Posterior cingulate gyrus (tissue), 11 donors: ENCODE data around the gene RASGRP3.
"Not testable (repeated sequence)": the region's sequence is repeated elsewhere in the genome, so short reads cannot be mapped to it uniquely, and the experiment has no call there.

Source experiments
- DNase-seq, 10 donors: peaks; one replicate each; pipeline versions ENCODE4 v3.0.0 to v3.0.0-alpha.2; 2020 to 2021; ENCODE audit warnings: mixed read lengths in 3 of 10
- intact Hi-C: fragments of 100-400 bp; cut with DNase I; formaldehyde crosslinking; loops from one replicate; pipeline ENCODE4 v1.15.1; 2023

The RASGRP3 gene, protein sequence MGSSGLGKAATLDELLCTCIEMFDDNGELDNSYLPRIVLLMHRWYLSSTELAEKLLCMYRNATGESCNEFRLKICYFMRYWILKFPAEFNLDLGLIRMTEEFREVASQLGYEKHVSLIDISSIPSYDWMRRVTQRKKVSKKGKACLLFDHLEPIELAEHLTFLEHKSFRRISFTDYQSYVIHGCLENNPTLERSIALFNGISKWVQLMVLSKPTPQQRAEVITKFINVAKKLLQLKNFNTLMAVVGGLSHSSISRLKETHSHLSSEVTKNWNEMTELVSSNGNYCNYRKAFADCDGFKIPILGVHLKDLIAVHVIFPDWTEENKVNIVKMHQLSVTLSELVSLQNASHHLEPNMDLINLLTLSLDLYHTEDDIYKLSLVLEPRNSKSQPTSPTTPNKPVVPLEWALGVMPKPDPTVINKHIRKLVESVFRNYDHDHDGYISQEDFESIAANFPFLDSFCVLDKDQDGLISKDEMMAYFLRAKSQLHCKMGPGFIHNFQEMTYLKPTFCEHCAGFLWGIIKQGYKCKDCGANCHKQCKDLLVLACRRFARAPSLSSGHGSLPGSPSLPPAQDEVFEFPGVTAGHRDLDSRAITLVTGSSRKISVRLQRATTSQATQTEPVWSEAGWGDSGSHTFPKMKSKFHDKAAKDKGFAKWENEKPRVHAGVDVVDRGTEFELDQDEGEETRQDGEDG

DNA sequence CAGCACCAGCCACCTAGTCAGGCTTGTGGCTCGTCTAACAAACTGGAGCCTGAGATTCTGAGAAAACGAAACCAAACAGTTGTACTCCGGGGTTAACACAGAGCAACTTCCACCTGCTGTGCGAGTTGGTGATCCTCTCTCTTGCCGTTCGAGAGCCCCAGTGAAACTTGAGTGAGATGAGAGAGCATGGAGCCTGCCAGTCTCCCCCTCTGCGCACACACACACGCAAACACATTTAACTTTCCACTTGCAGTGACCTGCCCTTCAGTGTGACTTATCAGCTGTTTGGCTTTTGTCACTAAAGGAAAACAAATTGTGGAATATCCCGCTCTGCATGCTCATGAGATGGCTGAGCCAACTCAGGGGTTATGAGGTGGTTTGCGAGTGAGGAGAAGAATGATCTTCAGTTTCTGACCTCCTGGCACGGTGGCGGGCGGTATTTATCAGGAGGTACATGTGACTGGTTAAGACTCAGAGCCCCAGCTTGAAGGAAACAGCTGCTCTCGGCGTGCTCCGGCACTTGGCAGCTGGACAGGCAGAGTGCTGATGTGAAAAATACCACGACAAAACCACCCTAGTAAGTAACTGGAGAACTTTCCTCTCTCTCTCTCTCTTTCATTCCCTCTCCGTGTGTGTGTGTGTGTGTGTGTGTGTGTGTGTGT is at the start of gene RASGRP3:
TSS of gene RASGRP3 (plus strand) at position 519 of the 662 bp plus-strand sequence. CDS start 38,488 bp downstream, outside the sequence.
- peak; percentile 55 to 96 (median 75) for DNase-seq
- intact Hi-C loops, result loop anchor here (5.0 kb wide), 2 partner anchors 36 to 121 kb away; partner anchors contain the start of gene FAM98A

DNA sequence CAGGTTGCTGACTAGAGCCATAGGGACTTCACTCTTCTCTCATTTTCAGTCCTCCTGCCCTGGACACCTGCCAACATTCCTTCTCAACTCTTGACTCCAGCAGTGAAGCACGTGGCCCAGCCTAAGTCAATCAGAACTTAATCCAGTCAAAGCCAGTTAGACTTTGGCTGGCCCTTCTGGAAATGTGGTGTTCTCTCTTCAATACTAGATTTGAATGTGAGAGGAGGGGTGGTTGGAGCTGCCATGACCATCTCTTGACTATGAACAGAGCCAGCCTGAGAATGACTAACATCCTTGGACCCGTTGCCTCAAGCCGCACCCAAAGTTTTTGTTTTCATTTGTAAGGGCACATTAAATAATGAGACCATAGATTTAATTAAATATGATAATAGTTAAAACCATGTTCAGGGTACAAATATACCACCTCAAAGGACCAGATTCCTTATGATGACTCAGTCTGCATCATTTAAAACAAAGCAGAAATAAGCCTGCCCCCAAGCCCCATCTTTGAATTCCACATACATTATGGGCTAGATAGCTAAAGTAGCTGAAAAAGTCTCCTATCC is 49.7 kb upstream of the RASGRP3 start:
- DNase-seq, result no peak
- intact Hi-C loops, result no loop called here

DNA sequence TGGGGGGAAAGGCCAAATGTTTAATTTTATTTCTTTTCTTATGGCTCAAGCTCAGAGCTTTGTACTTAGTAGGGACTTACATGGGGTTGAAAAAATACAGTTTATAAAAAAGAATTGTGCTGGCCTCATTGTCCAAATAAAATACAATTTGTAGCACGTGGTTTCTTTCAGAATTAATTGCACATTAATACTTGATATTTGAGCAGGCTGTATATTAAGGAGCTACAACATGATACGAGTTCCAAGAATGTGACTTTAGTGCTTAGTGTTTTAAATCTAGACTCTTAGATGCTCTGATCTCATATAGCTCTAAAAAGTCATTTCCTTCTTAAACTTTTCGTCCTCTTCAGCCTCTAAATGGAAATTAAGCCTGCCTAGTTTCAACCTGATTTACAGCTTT is 46.4 kb upstream of the RASGRP3 start:
- intact Hi-C loops, result no loop called here
- DNase-seq, result no peak

DNA sequence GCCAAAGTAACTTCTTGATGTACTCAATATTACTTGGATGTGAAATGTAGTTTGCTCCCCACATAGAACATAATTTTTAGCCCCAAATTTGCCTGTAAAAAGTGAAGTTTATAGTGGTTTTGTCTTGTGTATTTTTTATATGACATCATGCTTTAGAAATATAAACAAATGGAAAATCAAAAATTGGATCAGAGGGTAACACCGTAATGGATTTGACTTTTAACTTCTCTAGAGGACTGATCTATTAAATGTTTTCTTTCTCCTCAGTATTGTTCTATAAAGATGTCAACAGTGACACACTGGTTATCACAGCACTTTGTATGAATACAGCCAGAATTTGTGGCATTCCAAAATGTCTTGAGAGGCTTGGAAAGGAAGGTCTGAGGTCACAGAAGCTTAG is 45.6 kb upstream of the RASGRP3 start:
- DNase-seq, result no peak
- intact Hi-C loops, result no loop called here

DNA sequence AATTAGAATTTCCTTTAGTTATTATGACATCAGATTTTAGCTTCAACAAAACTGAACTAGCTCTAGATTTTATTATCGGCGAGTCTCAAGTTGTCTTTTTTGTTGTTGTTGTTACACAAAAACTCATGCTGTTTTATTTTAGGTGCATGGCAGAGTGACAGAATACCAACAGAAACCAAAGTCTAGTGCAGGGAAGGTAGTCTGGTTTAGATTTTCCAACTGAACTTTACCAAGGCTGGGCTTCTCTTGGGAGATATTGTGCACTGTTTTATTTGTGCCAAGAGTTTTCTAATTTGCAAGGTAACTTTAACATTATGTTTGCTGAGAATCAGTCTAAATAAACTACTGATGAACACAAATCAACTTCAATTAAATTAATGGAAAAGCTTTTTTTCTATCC is 43.6 kb upstream of the RASGRP3 start:
- DNase-seq, result no peak
- intact Hi-C loops, result no loop called here

DNA sequence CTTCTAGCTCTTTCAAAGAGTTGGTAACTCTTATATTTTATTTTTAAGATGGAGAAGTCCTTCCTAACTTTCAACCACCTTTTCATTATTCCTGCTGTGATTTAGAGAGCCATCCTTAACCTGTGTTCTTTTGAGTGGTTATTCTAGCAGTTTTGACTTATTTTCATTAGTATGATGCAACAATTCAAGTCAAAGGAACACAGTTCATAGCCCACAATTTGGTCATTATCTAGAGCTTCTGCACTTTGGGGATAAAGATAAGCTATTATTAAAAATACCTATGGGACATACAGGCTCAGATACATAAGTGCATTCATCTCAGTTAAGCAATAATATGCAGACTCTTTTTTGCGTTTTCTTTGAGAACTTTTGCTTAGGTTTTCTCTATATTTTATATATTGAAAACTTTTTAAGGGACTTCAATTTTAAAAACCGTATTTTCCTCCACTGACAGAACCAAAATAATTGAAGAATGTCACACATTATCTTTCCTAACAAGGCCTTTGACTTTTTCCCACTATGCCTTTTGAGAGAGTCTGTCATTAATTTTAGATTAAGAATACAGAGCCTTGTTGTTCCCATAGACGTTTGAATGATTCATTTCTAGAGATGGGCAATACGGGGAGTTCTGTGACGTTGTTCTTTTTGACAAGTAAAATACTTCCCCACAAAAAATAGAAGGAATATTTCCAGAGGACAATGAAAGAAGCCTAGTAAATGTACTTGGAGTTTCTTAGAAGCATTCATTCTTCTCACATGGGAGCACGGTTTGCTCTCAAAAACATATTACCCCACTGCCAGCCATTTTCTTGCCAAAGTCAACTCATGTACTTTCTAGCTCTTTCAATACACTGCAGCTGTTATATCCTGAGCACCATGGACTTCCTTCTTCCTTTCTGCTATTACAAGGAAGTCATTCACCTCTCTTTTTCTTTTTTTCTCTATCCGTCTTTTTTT is 42.9 kb upstream of the RASGRP3 start:
- intact Hi-C loops, result no loop called here
- no peak for DNase-seq

DNA sequence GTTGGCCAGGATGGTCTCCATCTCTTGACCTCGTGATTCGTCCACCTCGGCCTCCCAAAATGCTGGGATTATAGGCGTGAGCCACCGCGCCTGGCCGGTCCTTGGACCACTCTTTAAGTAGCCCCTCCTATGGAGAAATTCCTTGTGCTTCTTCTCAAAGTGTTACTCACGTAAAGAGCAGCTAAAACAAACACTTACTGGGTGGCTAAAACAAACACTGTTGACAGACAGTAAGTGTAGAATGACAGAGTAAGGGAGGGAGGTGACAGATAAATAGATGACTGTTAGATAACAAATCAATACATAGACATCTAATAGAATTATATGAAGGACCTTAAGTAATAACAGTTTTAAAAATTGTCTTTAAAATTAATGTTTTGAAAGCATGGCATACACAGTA is 40.9 kb upstream of the RASGRP3 start:
- intact Hi-C loops, result no loop called here
- no peak for DNase-seq

DNA sequence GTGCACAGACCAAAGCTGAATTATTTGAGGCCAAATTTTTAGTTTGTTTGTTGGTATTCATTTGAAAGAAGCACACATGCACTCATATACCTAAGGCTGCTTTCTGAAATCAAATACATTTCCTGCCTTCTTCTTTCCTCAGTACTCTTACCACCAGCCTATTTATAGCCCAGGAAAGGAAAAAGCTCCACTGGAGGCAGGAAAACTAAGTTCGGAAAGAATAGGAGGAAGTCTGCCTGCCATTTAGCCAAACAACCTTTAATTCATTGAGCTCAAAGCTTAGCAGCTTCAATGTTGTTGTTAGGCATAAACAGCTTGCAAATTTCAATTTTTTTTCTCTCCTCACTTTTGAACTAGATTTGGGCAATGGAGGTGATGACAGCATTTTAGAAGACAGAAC is 40.4 kb upstream of the RASGRP3 start:
- no peak for DNase-seq
- intact Hi-C loops, result no loop called here

DNA sequence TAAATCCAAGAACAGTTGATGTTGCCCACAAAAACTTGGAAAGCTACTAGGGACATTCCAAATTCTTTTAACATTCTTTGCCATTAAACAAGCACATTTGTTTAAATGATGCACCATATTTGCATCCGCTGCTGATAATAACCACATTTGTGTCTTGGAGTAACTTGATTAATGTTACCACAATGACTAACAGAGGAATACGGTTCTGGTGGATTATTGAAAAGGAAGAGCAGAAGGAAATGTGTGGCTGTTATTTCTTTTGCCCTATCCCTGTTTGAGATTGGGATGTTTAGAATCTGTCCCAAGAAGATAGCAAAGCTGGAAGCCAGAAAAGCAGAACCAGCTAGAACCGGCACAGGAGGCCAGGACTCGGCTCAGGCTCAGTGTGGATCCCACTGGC is 39.2 kb upstream of the RASGRP3 start:
- no peak for DNase-seq
- intact Hi-C loops, result no loop called here

DNA sequence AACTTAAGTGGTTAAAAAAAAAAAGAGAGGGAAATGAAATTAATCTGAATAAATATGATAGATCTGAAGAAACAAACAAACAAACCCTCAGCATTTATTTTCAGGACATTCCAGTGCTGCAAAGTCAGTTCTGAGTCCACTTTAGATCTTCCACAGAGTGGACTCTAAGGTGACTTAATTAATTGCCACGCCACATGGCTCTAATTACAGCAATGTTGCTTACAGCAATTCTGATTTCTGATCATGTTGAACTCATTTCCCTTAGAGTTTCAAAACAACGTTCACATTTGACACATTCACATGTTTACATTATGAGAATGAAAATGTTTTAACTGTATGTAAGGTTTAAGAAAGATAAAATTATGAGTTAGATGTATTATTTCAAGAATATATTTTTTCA is 38.6 kb upstream of the RASGRP3 start:
- DNase-seq, result no peak
- intact Hi-C loops, result no loop called here

DNA sequence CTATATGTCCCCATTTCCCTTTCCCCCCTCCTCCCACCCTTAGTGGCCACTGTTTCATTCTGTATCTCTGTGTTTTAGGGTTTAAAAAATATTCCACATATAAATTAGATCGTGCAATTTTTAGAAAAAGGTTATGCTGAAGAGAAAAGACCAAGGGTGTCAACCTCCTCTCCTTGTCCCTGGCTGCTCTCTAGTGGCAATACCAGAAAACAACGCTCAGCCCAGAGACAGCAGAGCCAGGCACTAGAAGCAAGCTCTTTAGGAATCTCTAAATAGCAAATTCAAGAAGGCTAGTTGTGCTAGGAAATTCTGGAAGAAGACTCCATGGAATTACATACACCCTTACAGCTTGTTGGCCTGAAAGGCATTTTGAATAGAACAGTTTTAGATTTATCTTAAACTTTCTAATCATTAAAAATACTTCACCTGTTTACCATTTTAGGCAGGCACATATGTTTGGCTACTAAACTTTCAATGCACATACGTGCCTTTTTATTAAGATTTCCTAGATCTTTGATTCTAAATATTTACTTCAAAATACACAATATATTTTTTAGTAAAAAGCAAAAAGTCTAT is 35.1 kb upstream of the RASGRP3 start:
- peak in 9 of 10 donors; percentile 21 to 93 (median 68) for DNase-seq
- intact Hi-C loops, result loop anchor here (2.0 to 10.0 kb wide), 2 partner anchors 143 to 407 kb away; no protein-coding TSS in a partner anchor

DNA sequence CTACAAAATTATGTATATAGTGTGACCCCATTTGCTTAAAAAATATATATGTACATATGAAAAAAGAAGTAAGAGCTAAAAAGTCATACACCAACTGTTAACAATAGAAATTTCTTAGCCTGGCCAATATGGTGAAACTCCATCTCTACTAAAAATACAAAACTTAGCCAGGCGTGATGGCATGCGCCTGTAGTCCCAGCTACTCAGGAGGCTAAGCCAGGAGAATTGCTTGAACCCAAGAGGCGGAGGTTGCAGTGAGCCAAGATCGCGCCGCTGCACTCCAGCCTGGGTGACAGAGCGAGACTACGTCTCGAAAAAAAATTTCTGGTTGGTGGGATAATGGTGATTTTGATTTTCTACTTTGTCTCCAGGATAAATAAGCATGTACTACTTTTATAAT is 34.4 kb upstream of the RASGRP3 start:
- intact Hi-C loops, result loop anchor here (2.0 to 10.0 kb wide), 2 partner anchors 33 to 143 kb away; no protein-coding TSS in a partner anchor
- not testable (repeated sequence) for DNase-seq

DNA sequence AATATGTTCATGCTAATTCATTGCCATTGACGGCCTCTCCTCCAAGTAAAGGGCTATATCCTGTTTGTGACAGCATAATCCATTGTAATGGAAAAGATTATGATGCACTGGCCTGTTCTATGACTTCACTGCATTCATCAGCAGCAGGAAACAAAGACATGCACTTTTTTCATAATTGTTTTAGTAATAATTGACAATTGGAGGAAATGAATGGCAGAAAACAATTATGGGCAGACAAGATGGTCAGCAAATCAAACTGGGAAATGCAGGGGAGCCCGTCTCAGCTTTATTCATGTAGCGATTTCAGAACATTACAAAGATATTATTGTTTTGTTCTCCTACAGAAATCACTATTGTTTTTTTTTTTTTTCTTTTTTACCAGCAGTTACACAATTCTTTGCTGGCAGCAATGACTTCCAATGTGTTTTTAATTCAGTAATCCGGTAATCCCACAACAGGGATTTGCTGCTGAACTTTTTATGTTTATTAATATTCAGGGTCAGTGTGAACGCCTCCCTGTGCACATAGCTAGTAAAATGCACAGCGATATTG is 33.8 kb upstream of the RASGRP3 start:
- intact Hi-C loops, result loop anchor here (2.0 to 10.0 kb wide), 2 partner anchors 32 to 142 kb away; no protein-coding TSS in a partner anchor
- peak in 2 of 10 donors; percentile 11 to 20 for DNase-seq

DNA sequence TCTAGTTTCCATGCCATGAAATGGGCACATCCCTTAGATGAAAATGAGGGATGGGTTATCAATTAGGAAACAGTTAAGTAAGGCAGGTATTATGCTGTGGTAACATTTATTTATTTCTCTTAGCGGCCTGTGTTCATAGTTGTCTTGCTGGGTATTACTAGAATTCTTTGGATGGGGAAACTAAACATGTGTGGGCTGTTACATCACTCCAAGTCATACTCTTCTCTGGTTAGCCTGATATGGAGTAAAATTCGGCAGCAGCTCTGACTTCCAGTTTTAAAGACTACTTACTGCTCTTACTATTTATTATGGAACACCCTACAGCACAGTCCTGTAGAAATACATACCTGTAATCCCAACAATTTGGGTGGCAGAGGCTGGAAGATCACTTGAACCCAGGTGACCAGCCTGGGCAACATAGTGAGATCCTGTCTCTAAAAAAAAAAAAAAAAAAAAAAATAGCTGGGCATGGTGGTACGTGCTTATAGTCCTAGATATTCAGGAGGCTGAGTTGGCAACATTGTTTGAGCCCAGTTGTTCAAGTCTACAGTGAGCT is 33.1 kb upstream of the RASGRP3 start:
- DNase-seq, result no peak
- intact Hi-C loops, result loop anchor here (2.0 to 10.0 kb wide), 2 partner anchors 31 to 141 kb away; no protein-coding TSS in a partner anchor

DNA sequence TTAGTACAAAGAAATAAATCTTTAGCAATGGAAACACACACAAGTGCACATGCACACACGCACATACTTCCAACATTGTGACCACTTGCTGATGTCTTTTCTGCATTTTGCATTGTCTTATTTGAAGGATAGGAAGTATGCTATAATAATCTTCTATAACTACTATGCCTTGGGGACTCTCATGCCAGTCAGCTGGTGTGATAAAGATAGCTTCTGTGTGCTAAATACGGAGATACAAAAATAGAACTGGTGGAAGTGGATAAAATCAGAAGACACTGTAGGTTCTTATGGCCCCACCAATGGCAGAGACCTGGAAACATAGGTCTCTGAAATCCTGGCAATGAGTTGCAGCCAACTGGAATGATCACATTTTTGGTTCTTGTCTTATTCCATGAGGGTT is 31.5 kb upstream of the RASGRP3 start:
- DNase-seq, result no peak
- intact Hi-C loops, result loop anchor here (10.0 kb wide), 1 partner anchor 140 kb away; no protein-coding TSS in a partner anchor

DNA sequence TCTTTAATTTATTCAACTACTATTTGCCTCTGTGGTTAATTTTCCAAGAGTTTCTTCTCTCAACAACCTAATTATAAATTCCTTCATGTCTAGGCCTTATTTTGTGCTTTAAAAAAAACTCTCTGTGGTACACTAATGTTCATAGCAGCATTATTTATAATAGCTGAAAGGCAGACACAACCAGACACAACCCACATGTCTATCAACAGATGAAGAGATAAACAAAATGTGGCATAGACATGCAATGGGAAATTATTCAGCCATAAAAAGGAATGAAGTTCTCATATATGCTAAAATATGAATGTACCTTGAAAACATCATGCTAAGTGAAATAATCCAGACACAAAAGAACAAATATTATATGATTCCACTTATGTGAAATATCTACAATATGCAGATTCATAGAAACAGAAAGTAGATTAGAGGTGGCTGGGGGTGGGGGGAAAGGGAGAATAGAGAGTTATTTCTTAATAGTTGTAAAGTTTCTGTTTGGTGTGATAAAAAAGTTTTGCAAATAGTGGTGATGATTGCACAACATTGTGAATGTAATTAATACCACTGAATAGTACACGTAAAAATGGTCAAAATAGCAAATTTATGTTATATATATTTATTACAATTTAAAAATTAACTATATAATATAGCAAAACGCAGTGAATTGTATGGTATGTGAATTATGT is 28.1 kb upstream of the RASGRP3 start:
- intact Hi-C loops, result loop anchor here (10.0 kb wide), 1 partner anchor 136 kb away; no protein-coding TSS in a partner anchor
- DNase-seq, result no peak

DNA sequence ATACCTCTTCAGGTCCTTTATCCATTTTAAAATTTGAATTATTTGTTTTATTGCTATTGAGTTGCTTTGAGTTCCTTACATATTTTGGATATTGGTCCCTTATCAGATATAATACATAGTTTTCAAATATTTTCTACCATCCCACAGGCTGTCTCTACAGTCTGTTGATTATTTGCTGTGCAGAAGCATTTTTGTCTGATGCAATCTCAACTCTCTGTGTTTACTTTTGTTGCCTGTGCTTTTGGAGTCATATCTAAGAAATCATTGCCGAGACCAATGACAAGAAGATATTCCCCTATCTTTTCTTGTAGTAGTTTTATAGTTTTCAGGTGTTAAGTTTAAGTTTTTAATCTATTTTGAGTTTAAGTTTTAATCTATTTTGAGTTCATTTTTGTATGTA is 25.2 kb upstream of the RASGRP3 start:
- intact Hi-C loops, result no loop called here
- DNase-seq, result no peak

DNA sequence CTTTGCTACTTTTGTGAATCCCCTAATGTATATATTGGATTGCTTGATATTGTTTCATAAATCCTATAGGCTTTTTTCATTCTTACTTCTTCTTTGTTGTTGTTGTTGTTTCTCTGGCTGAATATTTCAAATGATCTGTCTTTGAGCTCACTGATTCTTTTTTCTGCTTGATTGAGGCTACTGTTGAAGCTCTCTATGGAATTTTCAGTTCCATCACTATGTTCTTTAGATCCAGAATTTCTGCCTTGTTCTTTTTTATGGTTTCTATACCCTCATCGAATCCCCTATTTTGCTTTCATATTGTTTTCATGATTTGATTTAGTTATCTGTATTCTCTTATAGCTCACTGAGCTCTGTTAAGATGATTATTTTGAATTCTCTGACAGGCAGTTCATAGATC is 24.6 kb upstream of the RASGRP3 start:
- DNase-seq, result no peak
- intact Hi-C loops, result no loop called here
